ENCODE measurements around the gene ZNF426.
A peak's percentile ranks its signal among the peaks of the same experiment; 100 is the strongest.
"Not testable (repeated sequence)": the region's sequence is repeated elsewhere in the genome, so short reads cannot be mapped to it uniquely, and the experiment has no call there.

The ZNF426 gene

DNA sequence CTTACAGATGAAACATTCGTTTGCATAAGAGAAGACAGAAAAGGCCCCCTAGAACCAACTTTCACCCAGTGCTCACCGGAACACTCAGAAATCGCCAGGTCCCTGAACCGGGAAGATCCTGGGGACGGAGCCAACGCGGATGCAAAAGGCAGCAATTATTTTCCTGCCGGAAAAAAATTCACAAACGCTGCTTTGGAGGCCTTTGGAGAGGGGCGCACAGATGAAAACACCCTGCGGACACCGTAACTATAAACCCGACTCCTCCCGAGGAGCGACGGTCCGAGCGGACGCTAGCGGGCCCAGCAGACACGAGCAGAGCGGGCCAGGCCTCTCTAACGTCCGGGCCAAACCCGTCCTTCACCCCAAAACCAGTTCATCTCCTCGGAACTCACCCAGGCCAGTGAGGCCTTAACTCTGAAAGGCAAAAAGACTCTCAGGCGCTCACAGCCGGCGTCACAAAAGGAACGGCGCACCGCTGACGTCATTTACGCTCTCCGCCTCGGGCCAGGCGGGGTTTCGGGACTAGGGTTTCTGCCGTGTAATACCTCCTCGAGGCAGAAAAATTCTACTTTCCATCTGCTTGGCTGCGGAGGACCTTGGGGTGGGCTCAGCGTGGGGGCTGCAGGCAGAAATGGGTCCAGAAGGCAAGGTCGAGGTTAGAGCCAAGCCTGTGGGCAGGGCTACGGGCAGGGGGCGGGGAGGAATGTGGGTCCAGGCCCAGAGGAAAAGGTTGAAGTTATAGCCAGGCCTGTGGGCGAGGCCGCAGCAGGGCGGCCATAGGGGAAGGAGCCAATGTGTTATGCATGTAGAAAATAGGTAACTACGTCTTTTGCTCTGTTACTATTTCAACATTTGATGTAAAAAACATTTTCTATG, at the start of gene ZNF426:
Gene ZNF426 (minus strand): TSS at position 463 of the 876 bp plus-strand sequence. CDS start 2,413 bp downstream, outside the sequence.
- DNase-seq: peak; percentile 79 to 95 (median 89)
- intact Hi-C loops (cut with DNase I): no loop called here

DNA sequence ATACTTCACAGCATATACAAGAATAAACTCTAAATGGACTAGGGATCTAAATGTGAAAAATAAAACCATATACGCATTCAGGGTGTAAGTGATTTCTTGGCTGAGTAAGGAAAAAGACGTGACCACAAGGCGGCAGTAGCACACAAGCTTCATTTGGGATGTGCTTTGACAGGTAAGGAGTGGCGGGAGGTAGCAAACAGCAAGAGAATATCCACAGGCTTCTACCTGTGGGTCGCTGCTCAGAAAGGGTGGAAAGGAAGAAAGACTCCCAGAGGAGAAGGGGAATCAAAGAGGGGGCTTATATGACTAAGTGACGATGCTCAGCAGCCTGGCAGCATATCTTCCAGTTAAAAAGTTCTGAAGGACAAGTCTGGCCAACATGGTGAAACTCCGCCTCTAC, 48.3 kb upstream of the ZNF426 start:
- DNase-seq: peak; percentile 40 to 85 (median 70)
- intact Hi-C loops (cut with DNase I): no loop called here

GRCh38 chr19:9584073-9584833, 45.8 kb upstream of the ZNF426 start, which contains the start of gene ZNF121:
ZNF121 (minus strand) TSS chr19:9584504; CDS start chr19:9568097, 16,407 bp downstream.
- DNase-seq: peak; percentile 77 to 95 (median 90)
- intact Hi-C loops (cut with DNase I): no loop called here

DNA sequence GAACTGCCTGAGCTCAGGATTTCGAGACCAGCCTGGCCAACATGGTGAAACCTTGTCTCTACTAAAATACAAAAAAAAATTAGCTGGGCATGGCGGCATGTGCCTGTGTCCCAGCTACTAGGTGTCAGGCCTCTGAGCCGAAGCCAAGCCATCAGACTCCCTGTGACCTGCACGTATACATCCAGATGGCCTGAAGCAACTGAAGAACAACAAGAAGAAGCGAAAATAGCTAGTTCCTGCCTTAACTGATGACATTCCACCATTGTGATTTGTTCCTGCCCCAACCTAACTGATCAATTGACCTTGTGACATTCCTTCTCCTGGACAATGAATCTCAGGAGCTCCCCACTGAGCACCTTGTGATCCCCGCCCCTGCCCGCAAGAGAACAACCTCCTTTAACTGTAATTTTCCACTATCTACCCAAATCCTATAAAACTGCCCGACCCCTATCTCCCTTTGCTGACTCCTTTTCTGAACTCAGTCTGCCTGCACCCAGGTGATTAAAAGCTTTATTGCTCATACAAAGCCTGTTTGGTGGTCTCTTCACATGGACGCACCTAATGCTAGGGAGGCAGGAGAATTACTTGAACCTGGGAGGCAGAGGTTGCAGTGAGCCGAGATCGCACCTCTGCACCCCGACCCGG, 43.8 kb upstream of the ZNF426 start:
- intact Hi-C loops (cut with DNase I): not testable (repeated sequence)

GRCh38 chr19:9580728-9581127, 42.3 kb upstream of the ZNF426 start:
- intact Hi-C loops (cut with DNase I): no loop called here
- no peak for DNase-seq

More for the DNA sequence above, 43.8 kb upstream of the ZNF426 start:
- DNase-seq: not testable (repeated sequence)

- intact Hi-C loops (cut with DNase I): no loop called here
- no peak for DNase-seq
These were observed 31.8 kb upstream of the ZNF426 start for GRCh38 chr19:9570255-9570654.

DNA sequence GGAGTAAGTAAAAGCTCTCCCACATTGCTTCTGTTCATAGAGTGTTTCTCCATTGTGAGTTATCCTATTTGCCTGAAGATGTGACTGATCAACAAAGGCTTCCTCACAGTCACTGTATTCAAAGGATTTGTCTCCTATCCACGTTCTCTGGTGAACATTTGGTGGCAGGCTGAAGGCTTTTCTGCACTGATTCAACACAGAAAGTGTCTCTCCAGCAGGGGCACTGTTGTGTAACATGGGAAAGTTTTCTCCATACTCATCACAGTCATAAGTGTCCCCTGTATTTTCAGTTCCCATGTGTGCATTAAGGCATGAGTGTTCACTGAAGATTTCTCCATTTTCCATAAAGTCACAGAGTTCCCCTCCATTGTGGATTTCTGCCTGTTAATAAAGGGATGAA, 28.3 kb upstream of the ZNF426 start:
- intact Hi-C loops (cut with DNase I): no loop called here
- DNase-seq: no peak

- intact Hi-C loops (cut with DNase I): no loop called here
- DNase-seq: no peak
These were observed 27.7 kb upstream of the ZNF426 start for GRCh38 chr19:9565900-9566705.

GRCh38 chr19:9552536-9553274, 14.3 kb upstream of the ZNF426 start:
- DNase-seq: no peak
- intact Hi-C loops (cut with DNase I): no loop called here

GRCh38 chr19:9547870-9548269, 9.4 kb upstream of the ZNF426 start:
- DNase-seq: no peak
- intact Hi-C loops (cut with DNase I): no loop called here

GRCh38 chr19:9541281-9541680, 2.8 kb upstream of the ZNF426 start:
- DNase-seq; intact Hi-C loops (cut with DNase I): not testable (repeated sequence)

- intact Hi-C loops (cut with DNase I): not testable (repeated sequence)
These were observed 1.5 kb upstream of the ZNF426 start for GRCh38 chr19:9539921-9540320.

GRCh38 chr19:9539201-9539600, 756 bp upstream of the ZNF426 start:
- intact Hi-C loops (cut with DNase I); DNase-seq: not testable (repeated sequence)

More at GRCh38 chr19:9539921-9540320, 1.5 kb upstream of the ZNF426 start:
- not testable (repeated sequence) for DNase-seq

DNA sequence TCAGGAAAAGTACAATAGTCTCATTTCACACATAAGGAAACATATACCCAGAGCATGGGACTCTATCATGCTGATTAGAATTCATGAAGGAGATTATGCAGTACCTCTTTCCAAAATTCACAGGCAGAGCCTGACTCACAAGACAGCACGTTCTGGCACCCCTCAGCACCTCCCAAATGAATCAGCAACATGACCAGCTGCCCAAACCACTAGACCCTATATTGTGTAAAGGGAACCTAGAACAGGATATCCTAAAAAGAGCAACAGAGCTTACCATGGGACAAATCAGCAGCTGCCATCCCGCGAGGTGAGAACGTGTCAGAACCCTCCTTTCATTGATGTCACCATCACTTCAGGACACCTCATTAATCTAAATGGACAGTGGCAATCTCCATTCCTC, 2.5 kb downstream of the ZNF426 start:
- intact Hi-C loops (cut with DNase I): no loop called here
- no peak for DNase-seq

GRCh38 chr19:9531933-9532332, 6.5 kb downstream of the ZNF426 start:
- intact Hi-C loops (cut with DNase I): no loop called here
- DNase-seq: no peak

- intact Hi-C loops (cut with DNase I): no loop called here
These were observed 9.6 kb downstream of the ZNF426 start for GRCh38 chr19:9528757-9529336.

GRCh38 chr19:9523885-9524474, 14.5 kb downstream of the ZNF426 start:
- DNase-seq: no peak
- intact Hi-C loops (cut with DNase I): no loop called here

More at GRCh38 chr19:9528757-9529336, 9.6 kb downstream of the ZNF426 start:
- no peak for DNase-seq
